WI38 (cell line): ENCODE data around the gene LYRM1.
A peak's percentile ranks its signal among the peaks of the same experiment; 100 is the strongest.

ENCODE experiments used
- H3K4me3 ChIP-seq: 2 replicates; pipeline ENCODE4 v1.5.1; 2011; ENCODE audit warnings: low read depth, mild to moderate bottlenecking, control low read depth, low read length
- CTCF ChIP-seq: IDR thresholded peaks from 2 replicates; pipeline ENCODE4 v1.5.1; 2012; ENCODE audit warnings: low read depth, mild to moderate bottlenecking, control low read depth, low read length

The LYRM1 gene

GRCh38 chr16:20897922-20898321 lies 2.6 kb upstream of the LYRM1 start:
- no peak for TF ChIP-seq CTCF
- H3K4me3 ChIP-seq, result peak overlapping the region; percentile 97

GRCh38 chr16:20899071-20899470 lies 1.5 kb upstream of the LYRM1 start:
- peak overlapping the region; percentile 97 for H3K4me3 ChIP-seq
- TF ChIP-seq CTCF, result no peak

- TF ChIP-seq CTCF, result no peak
- H3K4me3 ChIP-seq, result peak overlapping the region; percentile 97
Observed at GRCh38 chr16:20899477-20900298, 883 bp upstream of the LYRM1 start.

- no peak for TF ChIP-seq CTCF
- H3K4me3 ChIP-seq, result peak overlapping the region; percentile 97
Observed at GRCh38 chr16:20901068-20901435, 481 bp downstream of the LYRM1 start.

- peak overlapping the region; percentile 97 for H3K4me3 ChIP-seq
- no peak for TF ChIP-seq CTCF
Observed at GRCh38 chr16:20901436-20902112, 1.0 kb downstream of the LYRM1 start.

GRCh38 chr16:20902426-20902825 lies 1.9 kb downstream of the LYRM1 start:
- no peak overlapping the region for H3K4me3 ChIP-seq
- no peak for TF ChIP-seq CTCF
